Measurements from ENCODE around the gene DIO1. TPM values are rescaled to one million over a fixed set of nuclear protein-coding genes. Genes with fewer than 3 reads are reported as not detected.

Gene DIO1
- total and polyA plus RNA-seq, 7 donors: not detected

DNA sequence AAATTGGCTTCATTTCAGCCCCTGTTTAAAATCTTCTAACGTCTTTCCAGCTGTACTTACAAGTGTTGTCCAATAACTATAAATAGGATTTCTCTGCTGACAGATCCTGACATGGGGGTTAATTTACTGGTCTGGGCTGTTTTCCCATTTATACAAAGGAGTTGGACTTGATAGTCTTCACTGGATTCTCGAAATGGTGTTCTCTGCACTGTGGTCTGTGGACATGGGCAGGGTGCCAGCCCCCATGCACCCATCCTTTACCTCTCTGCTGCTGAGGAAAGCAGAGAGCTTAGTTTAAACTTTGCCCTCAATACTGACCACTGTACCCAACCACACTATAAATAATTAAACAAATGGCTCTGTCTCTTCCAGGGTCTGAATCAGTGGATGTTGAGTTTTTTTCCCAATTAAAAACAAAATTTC lies 5.2 kb downstream of the DIO1 start:
- Histone ChIP-seq H3K27ac (peak overlapping the region in 3 of 4 donors; percentile 40 to 65 (median 62)), H3K9me3 (no peaks in the 10 kb centered on the region), H3K36me3 (no peaks in the 10 kb centered on the region), H3K4me1 (peaks cover 0 to 46% (median 35%) of the 10 kb centered on the region in 4 donors), H3K4me3 (no peak overlapping the region), H3K27me3 (no peaks in the 10 kb centered on the region)
- intact Hi-C loops (cut with DNase I): loop anchor here (5.0 kb wide), 1 partner anchor 153 kb away; the partner anchor contains the start of genes TCEANC2 and TMEM59
- no peak for DNase-seq
- TF ChIP-seq POLR2AphosphoS5 (IDR thresholded peaks at IDR 0.05): peak in 2 of 4 donors; percentile 38 to 41
- TF ChIP-seq POLR2A (IDR thresholded peaks at IDR 0.05): no peak
- 5 to 19% methylated on average over 2 of the region's 2 CpGs for WGBS, 2 donors

DNA sequence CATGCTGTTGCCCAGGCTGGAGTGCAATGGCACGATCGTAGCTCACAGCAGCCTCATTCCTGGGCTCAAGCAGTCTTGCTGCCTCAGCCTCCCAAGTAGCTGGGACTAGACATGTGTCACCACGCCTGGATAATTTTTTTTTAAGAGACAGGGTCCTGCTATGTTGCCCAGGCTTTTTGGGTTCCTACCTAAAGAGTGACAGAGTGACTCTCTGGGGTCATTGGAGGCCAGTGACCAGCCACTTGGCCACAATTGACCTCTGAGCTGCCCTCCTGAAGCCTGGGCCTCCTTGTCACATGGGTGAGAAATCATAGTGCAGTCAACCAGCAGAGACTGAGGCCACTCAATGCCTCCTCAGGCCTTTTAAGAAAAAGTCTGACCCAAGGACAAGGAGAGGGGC lies 5.7 kb downstream of the DIO1 start:
- no peak overlapping the region for H3K27ac ChIP-seq
- intact Hi-C loops (cut with DNase I): loop anchor here (5.0 kb wide), 1 partner anchor 153 kb away; the partner anchor contains the start of genes TCEANC2 and TMEM59
- no peaks in the 10 kb centered on the region for H3K9me3 ChIP-seq
- H3K4me1 ChIP-seq: peaks cover 0 to 46% (median 35%) of the 10 kb centered on the region in 4 donors
- TF ChIP-seq, protein P1, sequence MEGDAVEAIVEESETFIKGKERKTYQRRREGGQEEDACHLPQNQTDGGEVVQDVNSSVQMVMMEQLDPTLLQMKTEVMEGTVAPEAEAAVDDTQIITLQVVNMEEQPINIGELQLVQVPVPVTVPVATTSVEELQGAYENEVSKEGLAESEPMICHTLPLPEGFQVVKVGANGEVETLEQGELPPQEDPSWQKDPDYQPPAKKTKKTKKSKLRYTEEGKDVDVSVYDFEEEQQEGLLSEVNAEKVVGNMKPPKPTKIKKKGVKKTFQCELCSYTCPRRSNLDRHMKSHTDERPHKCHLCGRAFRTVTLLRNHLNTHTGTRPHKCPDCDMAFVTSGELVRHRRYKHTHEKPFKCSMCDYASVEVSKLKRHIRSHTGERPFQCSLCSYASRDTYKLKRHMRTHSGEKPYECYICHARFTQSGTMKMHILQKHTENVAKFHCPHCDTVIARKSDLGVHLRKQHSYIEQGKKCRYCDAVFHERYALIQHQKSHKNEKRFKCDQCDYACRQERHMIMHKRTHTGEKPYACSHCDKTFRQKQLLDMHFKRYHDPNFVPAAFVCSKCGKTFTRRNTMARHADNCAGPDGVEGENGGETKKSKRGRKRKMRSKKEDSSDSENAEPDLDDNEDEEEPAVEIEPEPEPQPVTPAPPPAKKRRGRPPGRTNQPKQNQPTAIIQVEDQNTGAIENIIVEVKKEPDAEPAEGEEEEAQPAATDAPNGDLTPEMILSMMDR (IDR thresholded peaks at IDR 0.05): no peak
- TF ChIP-seq EP300 (IDR thresholded peaks at IDR 0.05) (no peak), POLR2AphosphoS5 (IDR thresholded peaks at IDR 0.05) (no peak), POLR2A (IDR thresholded peaks at IDR 0.05) (no peak)
- no peaks in the 10 kb centered on the region for H3K27me3 ChIP-seq
- no peaks in the 10 kb centered on the region for H3K36me3 ChIP-seq
- 88 to 89% methylated on average over 3 of the region's 3 CpGs for WGBS, 2 donors
- H3K4me3 ChIP-seq: no peak overlapping the region
- DNase-seq: no peak

DNA sequence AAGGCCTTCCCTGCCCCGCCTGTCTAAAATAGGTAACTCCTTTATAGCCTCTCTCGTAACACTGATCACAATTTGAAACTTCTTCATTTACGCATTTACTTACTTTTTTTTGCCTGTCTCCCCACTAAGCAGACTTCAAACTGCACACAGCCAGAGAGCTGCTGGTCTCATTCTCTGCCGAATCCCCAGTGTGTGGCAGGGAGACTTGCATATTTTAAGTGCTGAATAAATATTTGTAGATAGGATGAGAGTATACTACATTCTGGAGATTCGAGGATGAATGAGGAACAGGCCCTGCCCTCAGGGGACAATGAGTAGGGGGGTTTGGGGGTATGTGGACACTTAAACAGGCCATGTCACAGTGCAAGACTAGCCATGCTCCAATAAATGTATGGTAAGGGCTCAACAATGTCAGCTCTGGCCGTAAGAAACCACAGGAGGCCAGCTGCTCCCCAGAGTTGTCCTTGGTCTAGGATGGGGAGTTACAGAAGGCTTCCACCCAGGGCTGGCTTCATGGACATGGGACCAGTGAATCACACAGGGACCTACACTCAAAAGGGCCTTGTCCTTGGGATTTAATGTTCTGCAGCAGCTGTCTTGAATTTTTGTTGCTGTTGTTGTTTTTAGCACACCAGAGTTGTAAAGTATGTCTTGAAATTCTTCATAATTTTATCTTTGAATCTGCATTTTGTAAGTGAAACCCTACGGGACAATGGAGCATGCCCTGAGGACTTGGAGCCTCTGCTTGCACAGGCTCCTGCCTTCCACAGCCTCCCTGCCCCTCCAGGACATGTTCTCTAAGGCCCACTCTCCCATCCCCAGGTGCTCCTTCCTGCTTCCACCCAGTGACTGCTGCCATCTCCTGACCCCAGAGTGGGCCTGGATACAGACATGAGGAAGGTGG lies 8.5 kb downstream of the DIO1 start:
- no peaks in the 10 kb centered on the region for H3K36me3 ChIP-seq
- WGBS, 2 donors: 70 to 79% methylated on average over 7 of the region's 7 CpGs
- H3K27ac ChIP-seq: no peak overlapping the region
- peaks cover 0 to 23% (median 20%) of the 10 kb centered on the region in 4 donors for H3K4me1 ChIP-seq
- intact Hi-C loops (cut with DNase I): no loop called here
- TF ChIP-seq, protein P1 (IDR thresholded peaks at IDR 0.05): no peak
- no peaks in the 10 kb centered on the region for H3K27me3 ChIP-seq
- H3K9me3 ChIP-seq: no peaks in the 10 kb centered on the region
- H3K4me3 ChIP-seq: no peak overlapping the region
- DNase-seq: no peak

DNA sequence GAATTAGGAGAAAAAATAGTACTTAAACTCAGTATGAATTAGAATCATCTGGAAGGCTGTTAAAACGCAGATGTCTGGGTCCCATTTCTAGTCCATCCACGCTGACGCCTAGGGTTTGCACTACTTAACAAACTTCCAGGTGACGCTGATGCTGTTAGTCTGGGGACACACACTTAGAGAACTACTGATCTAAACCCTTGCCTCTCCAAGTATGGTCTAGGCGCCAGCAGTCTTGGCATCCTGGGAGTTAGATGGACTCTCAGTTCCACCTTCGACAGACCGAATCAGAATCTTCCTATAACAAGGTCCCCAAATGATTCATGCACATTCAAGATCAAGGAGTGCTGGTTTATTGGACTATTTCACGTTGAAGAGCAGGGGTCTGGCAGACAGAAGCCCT lies 11.5 kb downstream of the DIO1 start:
- H3K27ac ChIP-seq: no peak overlapping the region
- H3K4me3 ChIP-seq: no peak overlapping the region
- H3K27me3 ChIP-seq: no peaks in the 10 kb centered on the region
- H3K9me3 ChIP-seq: no peaks in the 10 kb centered on the region
- TF ChIP-seq EP300 (IDR thresholded peaks at IDR 0.05) (no peak), POLR2A (IDR thresholded peaks at IDR 0.05) (no peak), POLR2AphosphoS5 (IDR thresholded peaks at IDR 0.05) (no peak)
- TF ChIP-seq, protein P1 (IDR thresholded peaks at IDR 0.05): no peak
- H3K36me3 ChIP-seq: no peaks in the 10 kb centered on the region
- 96% methylated on average over 8 of the region's 8 CpGs for WGBS, 2 donors
- intact Hi-C loops (cut with DNase I): no loop called here
- no peak for DNase-seq
- H3K4me1 ChIP-seq: no peaks in the 10 kb centered on the region

DNA sequence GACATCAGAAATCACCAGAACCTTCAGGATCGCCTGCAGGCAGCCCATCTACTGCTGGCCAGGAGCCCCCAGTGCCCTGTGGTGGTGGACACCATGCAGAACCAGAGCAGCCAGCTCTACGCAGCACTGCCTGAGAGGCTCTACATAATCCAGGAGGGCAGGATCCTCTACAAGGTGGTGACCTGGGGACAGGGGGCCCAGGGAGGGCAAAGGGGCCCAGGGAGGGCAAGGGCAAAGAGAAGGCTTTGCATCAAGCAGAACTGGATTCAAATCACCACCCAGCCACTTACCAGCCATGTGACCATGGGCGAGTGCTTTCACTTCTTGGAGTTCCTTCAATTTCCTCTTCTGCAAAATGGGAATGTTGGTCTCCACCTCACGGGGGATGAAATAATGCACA lies 12.1 kb downstream of the DIO1 start:
- intact Hi-C loops (cut with DNase I): no loop called here
- DNase-seq: no peak
- WGBS, 2 donors: 92 to 95% methylated on average over 4 of the region's 4 CpGs
- TF ChIP-seq POLR2A (IDR thresholded peaks at IDR 0.05) (no peak), EP300 (IDR thresholded peaks at IDR 0.05) (no peak), POLR2AphosphoS5 (IDR thresholded peaks at IDR 0.05) (no peak)
- TF ChIP-seq, protein P1 (IDR thresholded peaks at IDR 0.05): no peak
- Histone ChIP-seq H3K36me3 (no peaks in the 10 kb centered on the region), H3K9me3 (no peaks in the 10 kb centered on the region), H3K4me1 (no peaks in the 10 kb centered on the region), H3K27ac (no peak overlapping the region), H3K27me3 (no peaks in the 10 kb centered on the region), H3K4me3 (no peak overlapping the region)
